Measurements from ENCODE around the gene RPS6KB2.

The RPS6KB2 gene

GRCh38 chr11:67408437-67409200 lies 19.7 kb upstream of the RPS6KB2 start:
- no peak for TF ChIP-seq CTCF (IDR thresholded peaks at IDR 0.05; ENCODE audit: low read depth, low read length, missing control alignments)
- H3K4me3 ChIP-seq (replicated peaks; ENCODE audit: low read depth, low read length) = no peak overlapping the region
- no peak for DNase-seq (ENCODE audit: extremely low read depth, low read depth)

GRCh38 chr11:67409261-67409666 lies 19.0 kb upstream of the RPS6KB2 start:
- TF ChIP-seq CTCF (IDR thresholded peaks at IDR 0.05; ENCODE audit: low read depth, low read length, missing control alignments) = no peak
- H3K4me3 ChIP-seq (replicated peaks; ENCODE audit: low read depth, low read length) = no peak overlapping the region
- DNase-seq (ENCODE audit: extremely low read depth, low read depth) = no peak

- no peak for TF ChIP-seq CTCF (IDR thresholded peaks at IDR 0.05; ENCODE audit: low read depth, low read length, missing control alignments)
- no peak for DNase-seq (ENCODE audit: extremely low read depth, low read depth)
- no peak overlapping the region for H3K4me3 ChIP-seq (replicated peaks; ENCODE audit: low read depth, low read length)
Measured at GRCh38 chr11:67409781-67410368, 18.4 kb upstream of the RPS6KB2 start.

GRCh38 chr11:67410369-67410831 lies 17.9 kb upstream of the RPS6KB2 start:
- DNase-seq (ENCODE audit: extremely low read depth, low read depth) = no peak
- no peak for TF ChIP-seq CTCF (IDR thresholded peaks at IDR 0.05; ENCODE audit: low read depth, low read length, missing control alignments)
- H3K4me3 ChIP-seq (replicated peaks; ENCODE audit: low read depth, low read length) = no peak overlapping the region

- no peak for TF ChIP-seq CTCF (IDR thresholded peaks at IDR 0.05; ENCODE audit: low read depth, low read length, missing control alignments)
- DNase-seq (ENCODE audit: extremely low read depth, low read depth) = no peak
- H3K4me3 ChIP-seq (replicated peaks; ENCODE audit: low read depth, low read length) = no peak overlapping the region
Measured at GRCh38 chr11:67410984-67411784, 17.1 kb upstream of the RPS6KB2 start.

- no peak for TF ChIP-seq CTCF (IDR thresholded peaks at IDR 0.05; ENCODE audit: low read depth, low read length, missing control alignments)
- no peak overlapping the region for H3K4me3 ChIP-seq (replicated peaks; ENCODE audit: low read depth, low read length)
- no peak for DNase-seq (ENCODE audit: extremely low read depth, low read depth)
Measured at GRCh38 chr11:67411785-67412152, 16.5 kb upstream of the RPS6KB2 start.
